ENCODE data around the gene BCAN. TPM values are rescaled to one million over a fixed set of nuclear protein-coding genes. Genes with fewer than 3 reads are reported as not detected.

BCAN gene
- total RNA-seq, 4 donors from 2014 or later: 0.54 to 1.1 TPM; not detected in 2

DNA sequence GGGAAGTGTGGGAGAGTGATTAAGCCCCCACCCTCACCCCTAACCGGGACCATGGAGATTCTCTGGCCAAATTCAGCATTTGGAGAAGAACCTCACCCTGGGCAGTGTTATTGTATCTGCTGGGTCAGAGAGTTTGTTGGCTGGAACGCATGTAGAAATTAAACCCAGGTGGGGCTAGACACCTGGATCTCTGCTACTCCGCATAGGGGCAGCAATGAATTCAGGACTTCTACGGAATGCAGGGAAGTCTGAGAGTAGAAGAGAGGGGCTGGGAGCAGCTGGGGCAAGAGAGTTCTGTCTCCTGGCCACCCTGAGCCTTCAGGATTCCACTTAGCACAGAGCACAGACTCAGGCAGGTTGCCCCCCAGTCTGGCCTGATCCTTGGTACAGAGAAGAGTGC lies 67.1 kb downstream of the BCAN start:
- Histone ChIP-seq H3K4me1 (peaks cover 31 to 41% of the 10 kb centered on the region in 2 donors), H3K27ac (no peak overlapping the region)
- intact Hi-C loops (cut with DNase I): no loop called here

More for the DNA sequence above, 67.1 kb downstream of the BCAN start:
- WGBS, 2 donors: 79 to 85% methylated on average over 4 of the region's 4 CpGs
- H3K27me3 ChIP-seq: no peaks in the 10 kb centered on the region
- no peak overlapping the region for H3K4me3 ChIP-seq (replicated peaks in 1 of 3)
- TF ChIP-seq POLR2A (IDR thresholded peaks at IDR 0.05) (no peak), CTCF (IDR thresholded peaks at IDR 0.05) (no peak)
- no peak for DNase-seq
- no peaks in the 10 kb centered on the region for H3K9me3 ChIP-seq
- H3K36me3 ChIP-seq: no peaks in the 10 kb centered on the region

Other genes starting within 250 kb of the BCAN start
- gene MEF2D, start 141.3 kb upstream of the BCAN start, total RNA-seq: 10 to 100 TPM; 26.4 to 80.6 (median 32.0) TPM
- 1 to 10 TPM in 1 of 4 donors, under 1 TPM in 3; 0.15 to 1.4 (median 0.50) TPM for gene IQGAP3, start 69.6 kb upstream of the BCAN start, total RNA-seq
- gene TTC24, start 62.4 kb upstream of the BCAN start, total RNA-seq: under 1 TPM in 2 of 4 donors, not detected in 2; 0.27 to 0.67 TPM
- 100 to 1,000 TPM in 3 of 4 donors, 10 to 100 TPM in 1; 69.1 to 176 (median 117) TPM for gene NAXE, start 50.3 kb upstream of the BCAN start, total RNA-seq
- gene GPATCH4, start 40.6 kb upstream of the BCAN start, total RNA-seq: 10 to 100 TPM; 14.1 to 49.2 (median 24.5) TPM
- gene HAPLN2, start 22.7 kb upstream of the BCAN start, total RNA-seq: under 1 TPM in 1 of 4 donors, not detected in 3; 0.79 TPM
- gene NES, start 35.3 kb downstream of the BCAN start, total RNA-seq: 10 to 100 TPM in 2 of 4 donors, 1 to 10 TPM in 2; 4.3 to 10.4 (median 9.0) TPM
- 10 to 100 TPM in 1 of 4 donors, 1 to 10 TPM in 2, not detected in 1; 3.0 to 15.3 (median 4.5) TPM for gene CRABP2, start 63.5 kb downstream of the BCAN start, total RNA-seq
- 10 to 100 TPM; 15.5 to 33.4 (median 25.3) TPM for gene METTL25B, start 86.4 kb downstream of the BCAN start, total RNA-seq
- 10 to 100 TPM; 13.6 to 34.9 (median 18.2) TPM for gene ISG20L2, start 86.6 kb downstream of the BCAN start, total RNA-seq
- 10 to 100 TPM; 22.9 to 55.6 (median 35.9) TPM for gene MRPL24, start 99.0 kb downstream of the BCAN start, total RNA-seq
- 100 to 1,000 TPM; 147 to 162 (median 148) TPM for gene HDGF, start 109.6 kb downstream of the BCAN start, total RNA-seq
- gene PRCC, start 125.4 kb downstream of the BCAN start, total RNA-seq: 10 to 100 TPM; 34.8 to 57.9 (median 43.6) TPM
- gene SH2D2A, start 174.7 kb downstream of the BCAN start, total RNA-seq: 1 to 10 TPM; 1.2 to 3.3 (median 2.0) TPM
- gene INSRR, start 217.0 kb downstream of the BCAN start, total RNA-seq: not detected
- gene NTRK1, start 218.7 kb downstream of the BCAN start, total RNA-seq: 1 to 10 TPM in 1 of 4 donors, under 1 TPM in 3; 0.11 to 1.2 (median 0.63) TPM